Measurements from ENCODE around the gene LRIG2. TPM values are rescaled to one million over a fixed set of nuclear protein-coding genes. Genes with fewer than 3 reads are reported as not detected.

LRIG2 gene
- total and polyA plus RNA-seq, 9 donors = 7.4 to 32.4 (median 18.6) TPM

GRCh38 chr1:113126207-113126606, 53.2 kb downstream of the LRIG2 start:
- no peaks in the 10 kb centered on the region for H3K36me3 ChIP-seq
- no peaks in the 10 kb centered on the region for H3K27me3 ChIP-seq
- no peak overlapping the region for H3K4me3 ChIP-seq
- H3K4me1 ChIP-seq (ENCODE audit: insufficient read depth) = peaks cover 6% of the 10 kb centered on the region
- H3K9me3 ChIP-seq = no peaks in the 10 kb centered on the region
- no peak for DNase-seq
- TF ChIP-seq CTCF (IDR thresholded peaks at IDR 0.05) (no peak), EP300 (IDR thresholded peaks at IDR 0.05) (no peak), POLR2A (IDR thresholded peaks at IDR 0.05) (no peak)
- intact Hi-C loops (cut with DNase I) = no loop called here
- H3K27ac ChIP-seq = no peak overlapping the region
- WGBS, 3 donors = 94 to 99% (median 97%) methylated on average over 2 of the region's 2 CpGs

- no peak overlapping the region for H3K4me3 ChIP-seq
- intact Hi-C loops (cut with DNase I) = no loop called here
- no peaks in the 10 kb centered on the region for H3K9me3 ChIP-seq
- no peaks in the 10 kb centered on the region for H3K27me3 ChIP-seq
- no peak for DNase-seq
- 92 to 97% (median 93%) methylated on average over 2 of the region's 2 CpGs for WGBS, 3 donors
- H3K27ac ChIP-seq = no peak overlapping the region
- no peaks in the 10 kb centered on the region for H3K36me3 ChIP-seq
- TF ChIP-seq CTCF (IDR thresholded peaks at IDR 0.05) (no peak), POLR2A (IDR thresholded peaks at IDR 0.05) (no peak), EP300 (IDR thresholded peaks at IDR 0.05) (no peak)
- H3K4me1 ChIP-seq (ENCODE audit: insufficient read depth) = peaks cover 6% of the 10 kb centered on the region
Observed at GRCh38 chr1:113128116-113128515, 55.1 kb downstream of the LRIG2 start.

- WGBS, 3 donors = 92 to 98% (median 96%) methylated on average over 6 of the region's 6 CpGs
Observed at GRCh38 chr1:113129529-113130185, 56.7 kb downstream of the LRIG2 start.

GRCh38 chr1:113133038-113133437, 60.0 kb downstream of the LRIG2 start:
- H3K4me3 ChIP-seq = no peak overlapping the region
- 90 to 95% (median 91%) methylated on average over 4 of the region's 4 CpGs for WGBS, 3 donors
- no peak for DNase-seq
- intact Hi-C loops (cut with DNase I) = no loop called here
- H3K9me3 ChIP-seq = no peaks in the 10 kb centered on the region
- no peaks in the 10 kb centered on the region for H3K27me3 ChIP-seq
- H3K4me1 ChIP-seq (ENCODE audit: insufficient read depth) = no peaks in the 10 kb centered on the region
- no peak overlapping the region for H3K27ac ChIP-seq
- TF ChIP-seq POLR2A (IDR thresholded peaks at IDR 0.05) = no peak
- TF ChIP-seq EP300 (IDR thresholded peaks at IDR 0.05) = no peak
- TF ChIP-seq CTCF (IDR thresholded peaks at IDR 0.05) = no peak
- H3K36me3 ChIP-seq = no peaks in the 10 kb centered on the region

More at GRCh38 chr1:113129529-113130185, 56.7 kb downstream of the LRIG2 start:
- Histone ChIP-seq H3K4me1 (ENCODE audit: insufficient read depth) (no peaks in the 10 kb centered on the region), H3K9me3 (no peaks in the 10 kb centered on the region), H3K27ac (no peak overlapping the region), H3K4me3 (no peak overlapping the region), H3K27me3 (no peaks in the 10 kb centered on the region), H3K36me3 (no peaks in the 10 kb centered on the region)
- intact Hi-C loops (cut with DNase I) = no loop called here
- DNase-seq = no peak
- TF ChIP-seq POLR2A (IDR thresholded peaks at IDR 0.05) (no peak), EP300 (IDR thresholded peaks at IDR 0.05) (no peak), CTCF (IDR thresholded peaks at IDR 0.05) (no peak)
